Large intestine (tissue), 3 donors: ENCODE data around the gene MEN1. TPM values are rescaled to one million over a fixed set of nuclear protein-coding genes. Genes with fewer than 3 reads are reported as not detected.
"Not testable (repeated sequence)": the region's sequence is repeated elsewhere in the genome, so short reads cannot be mapped to it uniquely, and the experiment has no call there.

ENCODE experiments used
- DNase-seq, 2 donors: peaks; one replicate each; pipeline versions ENCODE4 v3.0.0 to v3.0.0-alpha.2; 2013
- H3K27ac ChIP-seq: one replicate; pipeline ENCODE4 v1.5.1; 2013; ENCODE audit warnings: low read length
- H3K27me3 ChIP-seq: 2 replicates; pipeline ENCODE4 v1.6.1; 2013; ENCODE audit warnings: low read length; ENCODE audit not compliant: control insufficient read depth, insufficient read depth
- H3K36me3 ChIP-seq: 2 replicates; pipeline ENCODE4 v1.6.1; 2013; ENCODE audit warnings: low read length; ENCODE audit not compliant: control insufficient read depth, insufficient read depth
- H3K4me1 ChIP-seq: one replicate; pipeline ENCODE4 v1.6.1; 2013; ENCODE audit warnings: low read length; ENCODE audit not compliant: control insufficient read depth, insufficient read depth
- H3K4me3 ChIP-seq: one replicate; pipeline ENCODE4 v1.5.1; 2013; ENCODE audit warnings: low read length
- H3K9me3 ChIP-seq: one replicate; pipeline ENCODE4 v1.6.1; 2013; ENCODE audit warnings: mild to moderate bottlenecking, low read depth, low read length, moderate library complexity; ENCODE audit not compliant: control insufficient read depth
- WGBS: methylation state at CpG from one replicate; pipeline ENCODE4 v1.1.5; 2013; ENCODE audit warnings: low lambda C conversion rate; ENCODE audit not compliant: insufficient coverage; 5-methylcytosine and 5-hydroxymethylcytosine counted together
- polyA plus RNA-seq: library from polyadenylated mRNA; unstranded; fragments of 120-200 nt; gene quantifications from one replicate; pipeline ENCODE4 v1.2.1, GENCODE V29; 2013

MEN1 gene
- polyA plus RNA-seq, 1 donor, result 29.0 TPM

GRCh38 chr11:64831411-64831891 is 21.1 kb upstream of the MEN1 start:
- no peak overlapping the region for H3K4me3 ChIP-seq
- no peaks in the 10 kb centered on the region for H3K27me3 ChIP-seq
- WGBS, result 83% methylated on average over 1 of the region's 24 CpGs
- H3K4me1 ChIP-seq, result no peaks in the 10 kb centered on the region
- H3K9me3 ChIP-seq, result no peaks in the 10 kb centered on the region
- no peak overlapping the region for H3K27ac ChIP-seq
- DNase-seq, result no peak
- H3K36me3 ChIP-seq, result peaks cover 31% of the 10 kb centered on the region

- WGBS, result no CpG with 5 or more reads among the region's 43 CpGs
- no peak for DNase-seq
- H3K36me3 ChIP-seq, result peaks cover 35% of the 10 kb centered on the region
These were observed 19.3 kb upstream of the MEN1 start for GRCh38 chr11:64829536-64830251.

GRCh38 chr11:64827451-64827839 is 17.1 kb upstream of the MEN1 start:
- no peak for DNase-seq
- no peaks in the 10 kb centered on the region for H3K27me3 ChIP-seq
- no peak overlapping the region for H3K4me3 ChIP-seq
- H3K9me3 ChIP-seq, result no peaks in the 10 kb centered on the region
- no peaks in the 10 kb centered on the region for H3K4me1 ChIP-seq
- H3K27ac ChIP-seq, result no peak overlapping the region
- WGBS, result no CpG with 5 or more reads among the region's 22 CpGs
- H3K36me3 ChIP-seq, result peaks cover 26% of the 10 kb centered on the region

More at GRCh38 chr11:64829536-64830251, 19.3 kb upstream of the MEN1 start:
- no peaks in the 10 kb centered on the region for H3K27me3 ChIP-seq
- H3K9me3 ChIP-seq, result no peaks in the 10 kb centered on the region
- no peaks in the 10 kb centered on the region for H3K4me1 ChIP-seq
- H3K27ac ChIP-seq, result no peak overlapping the region
- H3K4me3 ChIP-seq, result no peak overlapping the region

- peaks cover 25% of the 10 kb centered on the region for H3K36me3 ChIP-seq
- no peak for DNase-seq
- H3K9me3 ChIP-seq, result no peaks in the 10 kb centered on the region
- no CpG with 5 or more reads among the region's 52 CpGs for WGBS
- H3K27me3 ChIP-seq, result no peaks in the 10 kb centered on the region
- H3K4me1 ChIP-seq, result no peaks in the 10 kb centered on the region
- no peak overlapping the region for H3K27ac ChIP-seq
- H3K4me3 ChIP-seq, result no peak overlapping the region
These were observed 16.5 kb upstream of the MEN1 start for GRCh38 chr11:64826578-64827450.

- Histone ChIP-seq H3K27ac (no peak overlapping the region), H3K4me3 (no peak overlapping the region), H3K36me3 (peaks cover 22% of the 10 kb centered on the region), H3K4me1 (no peaks in the 10 kb centered on the region), H3K27me3 (no peaks in the 10 kb centered on the region), H3K9me3 (no peaks in the 10 kb centered on the region)
- DNase-seq, result no peak
- no CpG with 5 or more reads among the region's 7 CpGs for WGBS
These were observed 15.7 kb upstream of the MEN1 start for GRCh38 chr11:64826062-64826461.

GRCh38 chr11:64823568-64824119 is 13.3 kb upstream of the MEN1 start:
- Histone ChIP-seq H3K4me3 (no peak overlapping the region), H3K9me3 (no peaks in the 10 kb centered on the region), H3K36me3 (peaks cover 20% of the 10 kb centered on the region), H3K27ac (no peak overlapping the region), H3K4me1 (no peaks in the 10 kb centered on the region), H3K27me3 (no peaks in the 10 kb centered on the region)
- DNase-seq, result no peak
- WGBS, result 77% methylated on average over 5 of the region's 11 CpGs

GRCh38 chr11:64817476-64817875 is 7.1 kb upstream of the MEN1 start:
- H3K4me3 ChIP-seq, result no peak overlapping the region
- 67% methylated on average over 1 of the region's 3 CpGs for WGBS
- no peaks in the 10 kb centered on the region for H3K9me3 ChIP-seq
- no peaks in the 10 kb centered on the region for H3K27me3 ChIP-seq
- DNase-seq, result no peak
- no peak overlapping the region for H3K27ac ChIP-seq
- H3K4me1 ChIP-seq, result no peaks in the 10 kb centered on the region
- H3K36me3 ChIP-seq, result no peaks in the 10 kb centered on the region

GRCh38 chr11:64815433-64815832 is 5.1 kb upstream of the MEN1 start:
- H3K4me3 ChIP-seq, DNase-seq, H3K9me3 ChIP-seq, H3K36me3 ChIP-seq, H3K27ac ChIP-seq, H3K27me3 ChIP-seq, H3K4me1 ChIP-seq: not testable (repeated sequence)
- WGBS, result no CpG with 5 or more reads among the region's 5 CpGs

- no peaks in the 10 kb centered on the region for H3K4me1 ChIP-seq
- no peak for DNase-seq
- WGBS, result no CpG with 5 or more reads among the region's 7 CpGs
- no peak overlapping the region for H3K4me3 ChIP-seq
- H3K36me3 ChIP-seq, result no peaks in the 10 kb centered on the region
- H3K9me3 ChIP-seq, result no peaks in the 10 kb centered on the region
- no peak overlapping the region for H3K27ac ChIP-seq
- no peaks in the 10 kb centered on the region for H3K27me3 ChIP-seq
These were observed 4.4 kb upstream of the MEN1 start for GRCh38 chr11:64814712-64815187.

GRCh38 chr11:64813826-64814225 is 3.5 kb upstream of the MEN1 start:
- peaks cover 6% of the 10 kb centered on the region for H3K4me1 ChIP-seq
- H3K27ac ChIP-seq, result no peak overlapping the region
- WGBS, result 83% methylated on average over 2 of the region's 5 CpGs
- H3K4me3 ChIP-seq, result no peak overlapping the region
- DNase-seq, result no peak
- H3K36me3 ChIP-seq, result no peaks in the 10 kb centered on the region
- H3K9me3 ChIP-seq, result no peaks in the 10 kb centered on the region
- H3K27me3 ChIP-seq, result no peaks in the 10 kb centered on the region
